ENCODE data around the gene OR4N2.
"Not testable (repeated sequence)": the region's sequence is repeated elsewhere in the genome, so short reads cannot be mapped to it uniquely, and the experiment has no call there.

OR4N2 gene

DNA sequence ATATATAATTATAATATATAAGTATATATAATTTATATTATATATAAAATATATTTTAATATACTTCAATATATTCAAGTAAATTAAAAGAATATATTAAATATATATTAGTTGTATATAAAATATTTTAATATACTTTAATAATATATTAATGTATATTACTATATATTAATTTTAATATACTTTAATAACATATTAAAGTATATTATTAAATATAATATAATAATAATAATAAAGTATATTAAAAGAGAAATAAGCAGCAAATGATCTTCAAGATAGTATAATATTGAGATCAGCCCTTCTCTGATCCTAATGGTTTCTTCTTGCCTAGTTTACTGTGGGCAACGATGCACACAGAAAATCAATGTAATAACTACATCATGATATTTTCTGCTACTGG is 28.0 kb upstream of the OR4N2 start:
- Histone ChIP-seq H3F3A (ENCODE audit: low read depth) (no peaks in the 10 kb centered on the region), H3K4me2 (ENCODE audit: low read depth, low read length, poor library complexity, severe bottlenecking) (no peak overlapping the region), H3K9ac (ENCODE audit: low read depth, low read length, poor library complexity, severe bottlenecking) (no peak overlapping the region), H3K36me3 (ENCODE audit: insufficient read depth, low read length) (no peaks in the 10 kb centered on the region), H3K9me3 (ENCODE audit: insufficient read depth, low read depth, low read length) (peaks cover 13% of the 10 kb centered on the region; the same call in 1 of the 2 replicates), H4K20me1 (ENCODE audit: insufficient read depth, low read length, poor library complexity, severe bottlenecking) (no peaks in the 10 kb centered on the region), H3K79me2 (ENCODE audit: insufficient read depth, low read length) (no peaks in the 10 kb centered on the region), H2AFZ (ENCODE audit: low read length) (no peak overlapping the region), H3K27me3 (ENCODE audit: insufficient read depth, low read length, poor library complexity, severe bottlenecking) (no peaks in the 10 kb centered on the region), H3K9me2 (replicated peaks; ENCODE audit: low read depth, low read length) (no peaks in the 10 kb centered on the region), H3K4me1 (ENCODE audit: insufficient read depth, low read length, poor library complexity, severe bottlenecking) (no peaks in the 10 kb centered on the region), H3K4me3 (ENCODE audit: low read length, poor library complexity, severe bottlenecking) (no peak overlapping the region)
- TF ChIP-seq EZH2phosphoT487 (IDR thresholded peaks at IDR 0.05; ENCODE audit: borderline replicate concordance) = no peak
- TF ChIP-seq, protein P1, sequence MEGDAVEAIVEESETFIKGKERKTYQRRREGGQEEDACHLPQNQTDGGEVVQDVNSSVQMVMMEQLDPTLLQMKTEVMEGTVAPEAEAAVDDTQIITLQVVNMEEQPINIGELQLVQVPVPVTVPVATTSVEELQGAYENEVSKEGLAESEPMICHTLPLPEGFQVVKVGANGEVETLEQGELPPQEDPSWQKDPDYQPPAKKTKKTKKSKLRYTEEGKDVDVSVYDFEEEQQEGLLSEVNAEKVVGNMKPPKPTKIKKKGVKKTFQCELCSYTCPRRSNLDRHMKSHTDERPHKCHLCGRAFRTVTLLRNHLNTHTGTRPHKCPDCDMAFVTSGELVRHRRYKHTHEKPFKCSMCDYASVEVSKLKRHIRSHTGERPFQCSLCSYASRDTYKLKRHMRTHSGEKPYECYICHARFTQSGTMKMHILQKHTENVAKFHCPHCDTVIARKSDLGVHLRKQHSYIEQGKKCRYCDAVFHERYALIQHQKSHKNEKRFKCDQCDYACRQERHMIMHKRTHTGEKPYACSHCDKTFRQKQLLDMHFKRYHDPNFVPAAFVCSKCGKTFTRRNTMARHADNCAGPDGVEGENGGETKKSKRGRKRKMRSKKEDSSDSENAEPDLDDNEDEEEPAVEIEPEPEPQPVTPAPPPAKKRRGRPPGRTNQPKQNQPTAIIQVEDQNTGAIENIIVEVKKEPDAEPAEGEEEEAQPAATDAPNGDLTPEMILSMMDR (conservative IDR thresholded peaks at IDR 0.05; ENCODE audit: low read length) = no peak

DNA sequence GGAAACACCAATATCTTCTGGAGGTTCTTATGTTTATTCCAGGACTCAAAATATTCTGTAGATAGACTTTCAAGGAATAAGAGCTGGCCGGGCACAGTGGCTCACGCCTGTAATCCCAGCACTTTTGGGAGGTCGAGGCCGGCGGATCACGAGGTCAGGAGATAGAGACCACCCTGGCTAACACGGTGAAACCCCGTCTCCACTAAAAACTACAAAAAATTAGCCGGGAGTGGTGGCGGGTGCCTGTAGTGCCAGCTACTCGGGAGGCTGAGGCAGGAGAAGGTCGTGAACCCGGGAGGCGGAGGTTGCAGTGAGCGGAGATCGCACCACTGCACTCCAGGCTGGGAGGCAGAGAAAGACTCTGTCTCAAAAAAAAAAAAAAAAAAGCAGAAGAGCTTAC is 17.7 kb upstream of the OR4N2 start:
- H3K4me1 ChIP-seq (ENCODE audit: insufficient read depth, low read length, poor library complexity, severe bottlenecking); H3K9ac ChIP-seq (ENCODE audit: low read depth, low read length, poor library complexity, severe bottlenecking); H3K4me3 ChIP-seq (ENCODE audit: low read length, poor library complexity, severe bottlenecking); H3F3A ChIP-seq (ENCODE audit: low read depth); H3K27me3 ChIP-seq (ENCODE audit: insufficient read depth, low read length, poor library complexity, severe bottlenecking); H3K9me2 ChIP-seq (replicated peaks; ENCODE audit: low read depth, low read length); H2AFZ ChIP-seq (ENCODE audit: low read length); H3K4me2 ChIP-seq (ENCODE audit: low read depth, low read length, poor library complexity, severe bottlenecking); H3K36me3 ChIP-seq (ENCODE audit: insufficient read depth, low read length); H4K20me1 ChIP-seq (ENCODE audit: insufficient read depth, low read length, poor library complexity, severe bottlenecking); H3K79me2 ChIP-seq (ENCODE audit: insufficient read depth, low read length); H3K9me3 ChIP-seq (ENCODE audit: insufficient read depth, low read depth, low read length): not testable (repeated sequence)

DNA sequence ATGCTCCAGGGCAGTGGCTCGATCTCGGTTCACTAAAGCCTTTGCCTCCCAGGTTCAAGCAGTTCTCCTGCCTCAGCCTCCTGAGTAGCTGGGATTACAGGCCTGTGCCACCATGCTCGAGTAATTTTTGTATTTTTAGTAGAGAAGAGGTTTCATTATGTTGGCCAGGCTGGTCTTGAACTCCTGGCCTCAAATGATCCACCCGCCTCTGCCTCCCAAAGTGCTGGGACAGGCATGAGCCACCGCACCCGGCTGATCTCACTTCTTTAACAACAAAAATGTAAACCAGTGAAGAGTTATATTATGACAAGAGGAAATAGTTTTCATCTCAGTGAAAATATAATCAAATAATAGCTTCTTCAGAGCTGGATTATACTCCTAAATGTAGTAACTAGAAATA is 16.3 kb upstream of the OR4N2 start:
- not testable (repeated sequence) for H3F3A ChIP-seq (ENCODE audit: low read depth); H3K9me2 ChIP-seq (replicated peaks; ENCODE audit: low read depth, low read length); H3K9ac ChIP-seq (ENCODE audit: low read depth, low read length, poor library complexity, severe bottlenecking); H3K4me1 ChIP-seq (ENCODE audit: insufficient read depth, low read length, poor library complexity, severe bottlenecking); H3K79me2 ChIP-seq (ENCODE audit: insufficient read depth, low read length); H2AFZ ChIP-seq (ENCODE audit: low read length); H3K4me3 ChIP-seq (ENCODE audit: low read length, poor library complexity, severe bottlenecking); H3K36me3 ChIP-seq (ENCODE audit: insufficient read depth, low read length); H3K27me3 ChIP-seq (ENCODE audit: insufficient read depth, low read length, poor library complexity, severe bottlenecking); H4K20me1 ChIP-seq (ENCODE audit: insufficient read depth, low read length, poor library complexity, severe bottlenecking); H3K9me3 ChIP-seq (ENCODE audit: insufficient read depth, low read depth, low read length); H3K4me2 ChIP-seq (ENCODE audit: low read depth, low read length, poor library complexity, severe bottlenecking)

DNA sequence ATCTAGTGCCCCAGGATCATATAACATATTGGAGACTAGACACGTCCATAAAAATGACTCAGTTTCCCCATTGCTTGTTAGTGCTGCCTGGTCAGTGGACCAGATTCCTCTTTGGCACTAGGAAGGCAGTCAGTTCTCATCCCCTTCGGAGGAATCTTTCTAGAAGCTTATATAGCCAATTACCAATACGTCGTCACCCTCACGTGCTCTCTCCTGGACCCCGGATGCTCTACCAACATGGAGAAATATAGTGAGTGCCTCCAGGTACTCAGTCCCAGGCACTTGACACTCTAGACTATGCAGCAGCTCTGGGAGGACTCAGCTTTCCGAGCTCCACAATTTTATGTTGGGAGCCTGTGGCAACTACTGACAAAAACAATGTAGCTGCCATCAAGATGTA is 15.4 kb upstream of the OR4N2 start:
- H3K9me2 ChIP-seq (replicated peaks; ENCODE audit: low read depth, low read length); H2AFZ ChIP-seq (ENCODE audit: low read length); H3K9me3 ChIP-seq (ENCODE audit: insufficient read depth, low read depth, low read length); H3K36me3 ChIP-seq (ENCODE audit: insufficient read depth, low read length); H3K9ac ChIP-seq (ENCODE audit: low read depth, low read length, poor library complexity, severe bottlenecking); H3K79me2 ChIP-seq (ENCODE audit: insufficient read depth, low read length); H3K4me1 ChIP-seq (ENCODE audit: insufficient read depth, low read length, poor library complexity, severe bottlenecking); H4K20me1 ChIP-seq (ENCODE audit: insufficient read depth, low read length, poor library complexity, severe bottlenecking); H3K4me2 ChIP-seq (ENCODE audit: low read depth, low read length, poor library complexity, severe bottlenecking); H3K4me3 ChIP-seq (ENCODE audit: low read length, poor library complexity, severe bottlenecking); H3F3A ChIP-seq (ENCODE audit: low read depth); H3K27me3 ChIP-seq (ENCODE audit: insufficient read depth, low read length, poor library complexity, severe bottlenecking): not testable (repeated sequence)

DNA sequence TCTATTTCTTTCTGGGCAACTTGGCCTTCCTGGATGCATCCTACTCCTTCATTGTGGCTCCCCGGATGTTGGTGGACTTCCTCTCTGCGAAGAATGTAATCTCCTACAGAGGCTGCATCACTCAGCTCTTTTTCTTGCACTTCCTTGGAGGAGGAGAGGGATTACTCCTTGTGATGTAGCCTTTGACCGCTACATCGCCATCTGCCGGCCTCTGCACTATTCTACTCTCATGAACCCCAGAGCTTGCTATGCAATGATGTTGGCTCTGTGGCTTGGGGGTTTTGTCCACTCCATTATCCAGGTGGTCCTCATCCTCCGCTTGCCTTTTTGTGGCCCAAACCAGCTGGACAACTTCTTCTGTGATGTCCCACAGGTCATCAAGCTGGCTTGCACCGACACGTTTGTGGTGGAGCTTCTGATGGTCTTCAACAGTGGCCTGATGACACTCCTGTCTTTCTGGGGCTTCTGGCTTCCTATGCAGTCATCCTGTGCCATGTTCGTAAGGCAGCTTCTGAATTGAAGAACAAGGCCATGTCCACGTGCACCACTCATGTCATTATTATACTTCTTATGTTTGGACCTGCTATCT is 7.0 kb upstream of the OR4N2 start:
- not testable (repeated sequence) for H3K9ac ChIP-seq (ENCODE audit: low read depth, low read length, poor library complexity, severe bottlenecking); H3K9me3 ChIP-seq (ENCODE audit: insufficient read depth, low read depth, low read length); H3K27me3 ChIP-seq (ENCODE audit: insufficient read depth, low read length, poor library complexity, severe bottlenecking); H3K4me3 ChIP-seq (ENCODE audit: low read length, poor library complexity, severe bottlenecking); H3K4me1 ChIP-seq (ENCODE audit: insufficient read depth, low read length, poor library complexity, severe bottlenecking); H3K4me2 ChIP-seq (ENCODE audit: low read depth, low read length, poor library complexity, severe bottlenecking); H4K20me1 ChIP-seq (ENCODE audit: insufficient read depth, low read length, poor library complexity, severe bottlenecking); H3K36me3 ChIP-seq (ENCODE audit: insufficient read depth, low read length); H3F3A ChIP-seq (ENCODE audit: low read depth); H3K9me2 ChIP-seq (replicated peaks; ENCODE audit: low read depth, low read length); H3K79me2 ChIP-seq (ENCODE audit: insufficient read depth, low read length); H2AFZ ChIP-seq (ENCODE audit: low read length)

Measured in Loucy (cell line).